K562 (cell line): ENCODE measurements around the gene ZNF83. TPM values are rescaled to one million over a fixed set of nuclear protein-coding genes. Genes with fewer than 3 reads are reported as not detected.

Experiments used
- ATF6 ChIP-seq: sonication (generic); formaldehyde crosslinking; IDR thresholded peaks from 2 replicates; pipeline ENCODE4 v1.4.0; 2020; ENCODE audit warnings: mild to moderate bottlenecking, missing genetic modification reagents
- CTCF ChIP-seq, 3 experiments: IDR thresholded peaks in 2 of 3; conservative IDR thresholded peaks in 1 of 3; 2 replicates each; pipeline ENCODE4 v1.5.1; 2011 to 2012; ENCODE audit warnings: low read length in 3 of 3, mild to moderate bottlenecking in 3 of 3, control low read depth in 2 of 3, improper control_type of control experiment in 1 of 3, inconsistent platforms in 1 of 3, low read depth in 1 of 3, mixed read lengths in 1 of 3, moderate library complexity in 1 of 3; ENCODE audit not compliant: insufficient read depth in 2 of 3
- E4F1 ChIP-seq: fragments of 250-450 bp; sonication (Bioruptor Pico); IDR thresholded peaks from 2 replicates; pipeline ENCODE4 v1.5.0; 2021; ENCODE audit warnings: mild to moderate bottlenecking, borderline replicate concordance
- GABPA ChIP-seq: fragments of 200-800 bp; sonication (Bioruptor generic); conservative IDR thresholded peaks from 2 replicates; pipeline ENCODE4 v1.6.1; 2016; ENCODE audit warnings: low read depth, missing genetic modification characterization, missing compliant biosample characterization
- HES1 ChIP-seq: fragments of 450-650 bp; IDR thresholded peaks from 2 replicates; pipeline ENCODE4 v1.6.1; 2016; ENCODE audit warnings: low read depth, mild to moderate bottlenecking, moderate library complexity
- NBN ChIP-seq: fragments of 450-650 bp; IDR thresholded peaks from 2 replicates; pipeline ENCODE4 v1.6.1; 2016; ENCODE audit warnings: low read depth, mild to moderate bottlenecking
- PHF8 ChIP-seq: fragments of 200-600 bp; sonication (generic); IDR thresholded peaks from 2 replicates; pipeline ENCODE4 v1.6.1; 2012; ENCODE audit warnings: mixed run types, mild to moderate bottlenecking, inconsistent platforms, low read length, moderate library complexity, borderline replicate concordance
- PML ChIP-seq: IDR thresholded peaks from 2 replicates; pipeline ENCODE4 v1.6.1; 2012; ENCODE audit warnings: low read length, inconsistent platforms
- RCOR1 ChIP-seq, 2 experiments: IDR thresholded peaks; 2 replicates each; pipeline ENCODE4 v1.6.1; 2012; ENCODE audit warnings: low read depth in 2 of 2, low read length in 2 of 2, borderline replicate concordance in 1 of 2, improper control_type of control experiment in 1 of 2
- SRSF3 ChIP-seq: fragments of 200-400 bp; formaldehyde crosslinking; IDR thresholded peaks from 2 replicates; pipeline ENCODE4 v1.6.1; 2016; ENCODE audit warnings: mild to moderate bottlenecking, low read length, moderate library complexity; ENCODE audit not compliant: insufficient read depth
- WHSC1 ChIP-seq: IDR thresholded peaks from one replicate; pipeline ENCODE4 v1.6.1; 2012; ENCODE audit warnings: low read length, control low read depth, inconsistent platforms
- ZBED1 ChIP-seq: IDR thresholded peaks from 2 replicates; pipeline ENCODE4 v1.6.1; 2014
- ZBTB5 ChIP-seq: fragments of 450-650 bp; IDR thresholded peaks from 2 replicates; pipeline ENCODE4 v1.6.1; 2017; ENCODE audit warnings: antibody characterized with exemption
- ZNF282 ChIP-seq: sonication (generic); formaldehyde crosslinking; IDR thresholded peaks from 2 replicates; pipeline ENCODE4 v1.8.1; 2023; ENCODE audit warnings: missing genetic modification reagents
- polyA plus RNA-seq, 8 experiments: library from polyadenylated mRNA; depleted of rRNA in 4 of 8; stranded (reverse) in 5 of 8; unstranded in 3 of 8; fragments of >200 nt; fragmentation: Nextera tagmentation in 2 of 8; fragmentation: Illumina TruSeq in 1 of 8; extraction: Ambion mirVana in 2 of 8; extraction: Trizol in 1 of 8; gene quantifications; 2 replicates each; pipeline versions ENCODE4 v1.2.1 to v1.2.3, GENCODE V29; 2011 to 2014; ENCODE audit warnings: inconsistent platforms in 1 of 8, missing spikeins in 1 of 8
- total RNA-seq, 7 experiments: library from RNA; depleted of rRNA in 6 of 7; stranded (reverse); fragments of >200 nt in 6 of 7; fragmentation: Illumina TruSeq in 2 of 7; extraction: Trizol in 2 of 7; gene quantifications; 2 replicates each; pipeline versions ENCODE4 v1.2.1 to v1.2.3, GENCODE V29; 2011 to 2021; ENCODE audit warnings: low replicate concordance in 1 of 7

The ZNF83 gene
- total and polyA plus RNA-seq, 9 of the 15 experiments (the other 6 are each of a cell fraction or from before 2014, with no cell fraction given): 18.6 to 74.3 (median 51.9) TPM

GRCh38 chr19:52601025-52601973 lies 36.9 kb downstream of the ZNF83 start (continued):
- TF ChIP-seq ATF6 (CRISPR knock-in tag) (0 out of 2 replicates have a peak, but pooled peaks have one; percentile 29), ZBED1 (no peak), E4F1 (no peak), GABPA (tag) (peak; percentile 52), CTCF (IDR thresholded peaks at IDR 0.05 in 2 of 3, conservative IDR thresholded peaks at IDR 0.05 in 1 of 3; ENCODE audit: insufficient read depth in 2 of 3, low read depth in 1 of 3, low read length in 3 of 3) (peak in 2 of 3 experiments; percentile 46 to 59; a peak in 4 of 6 replicates), ZBTB5 (no peak), RCOR1 (IDR thresholded peaks at IDR 0.05; ENCODE audit: borderline replicate concordance in 1 of 2, low read depth in 2 of 2, low read length in 2 of 2) (no peak; a peak in 1 of 4 replicates), SRSF3 (no peak), PHF8 (peak; percentile 75; the same call in 1 of the 2 replicates), ZNF282 (CRISPR knock-in tag) (no peak), PML (0 out of 2 replicates have a peak, but pooled peaks have one; percentile 34), HES1 (no peak), WHSC1 (no peak), NBN (no peak)
